ENCODE results near the gene GPR160. TPM values are rescaled to one million over a fixed set of nuclear protein-coding genes. Genes with fewer than 3 reads are reported as not detected.

GPR160 gene
- total and polyA plus RNA-seq, 3 donors from 2014 or later, result 3.9 to 10.4 (median 4.2) TPM

Small RNAs within 50 kb of the gene (small RNA-seq; reads per million reads assigned to genes)
- gene RNU4-38P, result 0 reads per million in 2 donors

Other genes starting within 250 kb of the GPR160 start
- gene LRRIQ4, start 225.1 kb upstream of the GPR160 start, total RNA-seq, result 1 to 10 TPM in 1 of 2 donors, under 1 TPM in 1; 0.68 to 1.3 TPM
- gene LRRIQ4, start 225.1 kb upstream of the GPR160 start, polyA plus RNA-seq (ENCODE audit: insufficient read depth, low read depth, low replicate concordance), result 3.4 TPM
- gene LRRC34, start 225.1 kb upstream of the GPR160 start, total RNA-seq, result 1 to 10 TPM; 9.4 to 9.7 TPM
- gene LRRC34, start 225.1 kb upstream of the GPR160 start, polyA plus RNA-seq (ENCODE audit: insufficient read depth, low read depth, low replicate concordance), result 32.8 TPM
- under 1 TPM; 0.19 to 0.24 TPM for gene LRRC31, start 168.1 kb upstream of the GPR160 start, total RNA-seq
- 0.15 TPM for gene LRRC31, start 168.1 kb upstream of the GPR160 start, polyA plus RNA-seq (ENCODE audit: insufficient read depth, low read depth, low replicate concordance)
- gene SAMD7, start 126.4 kb upstream of the GPR160 start, total RNA-seq, result under 1 TPM in 1 of 2 donors, not detected in 1; 0.68 TPM
- gene SAMD7, start 126.4 kb upstream of the GPR160 start, polyA plus RNA-seq (ENCODE audit: insufficient read depth, low read depth, low replicate concordance), result 0.25 TPM
- 10 to 100 TPM; 44.7 to 45.1 TPM for gene SEC62, start 71.2 kb upstream of the GPR160 start, total RNA-seq
- gene SEC62, start 71.2 kb upstream of the GPR160 start, polyA plus RNA-seq (ENCODE audit: insufficient read depth, low read depth, low replicate concordance), result 23.2 TPM
- 10 to 100 TPM; 93.5 to 96.1 TPM for gene PHC3, start 143.7 kb downstream of the GPR160 start, total RNA-seq
- gene PHC3, start 143.7 kb downstream of the GPR160 start, polyA plus RNA-seq (ENCODE audit: insufficient read depth, low read depth, low replicate concordance), result 24.8 TPM
- gene PRKCI, start 184.4 kb downstream of the GPR160 start, total RNA-seq, result 100 to 1,000 TPM in 1 of 2 donors, 10 to 100 TPM in 1; 96.5 to 100 TPM
- gene PRKCI, start 184.4 kb downstream of the GPR160 start, polyA plus RNA-seq (ENCODE audit: insufficient read depth, low read depth, low replicate concordance), result 25.6 TPM

Measured in testis (tissue), 3 donors.